HepG2 (cell line): ENCODE results near the gene KRT82. TPM values are rescaled to one million over a fixed set of nuclear protein-coding genes. Genes with fewer than 3 reads are reported as not detected.

Experiments
- ATAC-seq: fragments of 200-7000 bp; cut with Tn5 transposase; 3 replicates; pipeline ENCODE4 v1.9.1; 2020; ENCODE audit warnings: mild to moderate bottlenecking, moderate library complexity
- BruUV-seq: library from RNA; stranded (reverse); fragments of 400-500 nt; replicated peaks from 2 replicates; lab custom pipeline; 2021; lab: Mats Ljungman, UMichigan
- CTCF ChIA-PET: fragments of 300-600 bp; formaldehyde crosslinking; extraction: SDS; loops from one replicate; lab custom pipeline; 2021; ENCODE audit warnings: low total read pairs, inconsistent platforms, low intra/inter-chr PET ratio; lab: Yijun Ruan, JAX
- POLR2A ChIA-PET: fragments of 350-600 bp; sonication (Branson Sonifier 250); formaldehyde crosslinking; loops from one replicate; lab custom pipeline; 2020; ENCODE audit warnings: antibody characterized with exemption, inconsistent platforms; lab: Yijun Ruan, JAX
- DNase-seq: peaks from one replicate; pipeline ENCODE4 v3.0.0-alpha.2; 2015; ENCODE audit warnings: low spot score
- FAIRE-seq: peaks from 3 replicates; lab custom pipeline; 2011; peaks lifted over from hg19 to GRCh38; lab: Jason Lieb, UNC
- H2AFZ ChIP-seq: one replicate; pipeline ENCODE4 v1.6.1; 2011; ENCODE audit warnings: low read length, inconsistent platforms
- H3K27ac ChIP-seq: fragments of 300-600 bp; 3 replicates; pipeline ENCODE4 v1.8.0; 2011; ENCODE audit warnings: mixed run types, mild to moderate bottlenecking, mixed read lengths, low read length, inconsistent platforms; ENCODE audit not compliant: insufficient read depth; ENCODE audit errors: extremely low read length
- H3K27me3 ChIP-seq, 2 experiments: fragments of 200-600 bp in 1 of 2; 2 replicates in 1 of 2; 3 replicates in 1 of 2; pipeline versions ENCODE4 v1.6.0 to v1.8.0; 2011; ENCODE audit warnings: low read length in 2 of 2, mild to moderate bottlenecking in 2 of 2, moderate library complexity in 2 of 2, inconsistent platforms in 1 of 2; ENCODE audit not compliant: insufficient read depth in 2 of 2, control insufficient read depth in 1 of 2
- H3K36me3 ChIP-seq, 2 experiments: fragments of 200-600 bp in 1 of 2; replicated peaks in 1 of 2; 2 replicates in 1 of 2; 3 replicates in 1 of 2; pipeline versions ENCODE4 v1.5.1 to v1.8.0; 2011; ENCODE audit warnings: low read length in 2 of 2, inconsistent platforms in 1 of 2; ENCODE audit not compliant: insufficient read depth in 2 of 2, control insufficient read depth in 1 of 2
- H3K4me1 ChIP-seq: 2 replicates; pipeline ENCODE4 v1.5.1; 2012; ENCODE audit warnings: low read length, inconsistent platforms; ENCODE audit not compliant: insufficient read depth
- H3K4me2 ChIP-seq: 2 replicates; pipeline ENCODE4 v1.6.0; 2011; ENCODE audit warnings: low read depth, low read length, inconsistent platforms
- H3K4me3 ChIP-seq, 3 experiments: fragments of 200-600 bp in 1 of 3; sonication (generic), shearing (Covaris generic) in 1 of 3; replicated peaks in 1 of 3; 2 replicates each; pipeline ENCODE4 v1.5.1; 2011 to 2016; ENCODE audit warnings: low read length in 3 of 3, inconsistent platforms in 2 of 3, low read depth in 2 of 3, mild to moderate bottlenecking in 2 of 3, control low read depth in 1 of 3, mixed read lengths in 1 of 3; ENCODE audit not compliant: insufficient read depth in 1 of 3
- H3K79me2 ChIP-seq: one replicate; pipeline ENCODE4 v1.6.1; 2011; ENCODE audit warnings: low read length, inconsistent platforms; ENCODE audit not compliant: insufficient read depth
- H3K9ac ChIP-seq: 2 replicates; pipeline ENCODE4 v1.6.0; 2011; ENCODE audit warnings: mild to moderate bottlenecking, low read depth, low read length, inconsistent platforms; ENCODE audit not compliant: insufficient read depth
- H3K9me3 ChIP-seq: 2 replicates; pipeline ENCODE4 v1.5.1; 2012; ENCODE audit warnings: mild to moderate bottlenecking, low read length
- H4K20me1 ChIP-seq: 2 replicates; pipeline ENCODE4 v1.6.0; 2011; ENCODE audit warnings: inconsistent platforms, mild to moderate bottlenecking, low read length, moderate library complexity; ENCODE audit not compliant: insufficient read depth
- GLI4 ChIP-seq: sonication (generic); formaldehyde crosslinking; IDR thresholded peaks from 2 replicates; pipeline ENCODE4 v1.5.1; 2020; ENCODE audit warnings: missing genetic modification reagents, mild to moderate bottlenecking, moderate library complexity, borderline replicate concordance
- GPN1 ChIP-seq: sonication (generic); formaldehyde crosslinking; IDR thresholded peaks from 2 replicates; pipeline ENCODE4 v1.5.1; 2020; ENCODE audit warnings: missing genetic modification reagents, borderline replicate concordance
- U2AF2 ChIP-seq: fragments of 200-400 bp; formaldehyde crosslinking; IDR thresholded peaks from 2 replicates; pipeline ENCODE4 v1.6.1; 2017; ENCODE audit warnings: low read depth, mild to moderate bottlenecking, low read length
- ZNF614 ChIP-seq: IDR thresholded peaks from 2 replicates; pipeline ENCODE4 v1.6.1; 2018; ENCODE audit warnings: missing biosample characterization, missing genetic modification reagents, inconsistent platforms, borderline replicate concordance
- ZNF839 ChIP-seq: sonication (generic); formaldehyde crosslinking; IDR thresholded peaks from 2 replicates; pipeline ENCODE4 v1.4.0; 2020; ENCODE audit warnings: missing genetic modification reagents, mild to moderate bottlenecking, borderline replicate concordance
- WGBS: methylation state at CpG from one replicate; pipeline ENCODE4 v1.1.6; 2017; ENCODE audit warnings: low lambda C conversion rate; 5-methylcytosine and 5-hydroxymethylcytosine counted together
- in situ Hi-C: cut with HindIII; loops from 2 replicates; pipeline ENCODE4 v1.10.0; 2017; ENCODE audit warnings: low pct_unique_long_range_greater_than_20kb; ENCODE audit not compliant: extremely low pct_ligation_motif_present
- intact Hi-C: fragments of 100-400 bp; cut with micrococcal nuclease; formaldehyde crosslinking; loops from one replicate; pipeline ENCODE4 v1.10.0; 2022; ENCODE audit not compliant: unreplicated experiment
- polyA plus RNA-seq, 8 experiments: library from polyadenylated mRNA; depleted of rRNA in 3 of 8; stranded (reverse) in 7 of 8; unstranded in 1 of 8; fragments of >200 nt; fragmentation: Illumina TruSeq in 4 of 8; extraction: Trizol in 4 of 8; gene quantifications; 2 replicates each; pipeline versions ENCODE4 v1.2.1 to v1.2.3, GENCODE V29; 2011 to 2016; ENCODE audit warnings: low read depth in 4 of 8, missing spikeins in 1 of 8, mixed read lengths in 1 of 8; ENCODE audit not compliant: insufficient read depth in 1 of 8
- total RNA-seq, 5 experiments: library from RNA; depleted of rRNA; stranded (reverse); fragments of >200 nt; fragmentation: Illumina TruSeq; extraction: Trizol; gene quantifications; 2 replicates each; pipeline ENCODE4 v1.2.3, GENCODE V29; 2016; ENCODE audit warnings: low read depth in 1 of 5
- TF ChIP-seq, protein P1 (sequence below): sonication (generic); formaldehyde crosslinking; IDR thresholded peaks from 2 replicates; pipeline ENCODE4 v1.4.0; 2020; ENCODE audit warnings: missing genetic modification reagents
- TF ChIP-seq, protein P2 (sequence below): sonication (generic); formaldehyde crosslinking; IDR thresholded peaks from 2 replicates; pipeline ENCODE4 v1.5.0; 2020; ENCODE audit warnings: mild to moderate bottlenecking, low read depth, missing genetic modification reagents, borderline replicate concordance
- TF ChIP-seq, protein P3 (sequence below): sonication (generic); formaldehyde crosslinking; IDR thresholded peaks from 2 replicates; pipeline ENCODE4 v1.4.0; 2020; ENCODE audit warnings: missing genetic modification reagents
- TF ChIP-seq, protein P4 (sequence below): sonication (generic); formaldehyde crosslinking; IDR thresholded peaks from 2 replicates; pipeline ENCODE4 v1.5.0; 2020; ENCODE audit warnings: missing genetic modification reagents

KRT82 gene
- total and polyA plus RNA-seq, 2 of the 13 experiments (the other 11 are each of a cell fraction or from before 2014, with no cell fraction given), result not detected

DNA sequence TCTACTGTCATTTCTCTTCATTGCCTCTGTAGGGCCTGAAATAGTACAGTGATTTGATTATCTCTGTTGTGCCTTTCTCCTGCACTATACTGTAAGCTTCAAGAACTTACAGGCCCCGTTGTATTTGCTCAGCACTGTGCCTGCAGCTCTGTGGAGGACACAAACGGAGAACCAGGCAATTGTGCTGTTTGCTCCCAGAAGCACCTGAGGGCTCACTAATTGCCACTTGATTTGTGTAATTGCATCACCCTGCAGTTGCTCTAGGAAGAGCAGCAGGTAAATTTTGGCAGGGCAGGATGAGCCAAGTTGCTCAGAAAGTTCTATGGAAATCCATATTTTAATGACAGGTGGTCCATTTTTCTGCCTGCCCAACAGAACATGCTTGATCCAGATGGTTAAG lies 11.6 kb upstream of the KRT82 start:
- in situ Hi-C loops (no loop called here), intact Hi-C loops (no loop called here)
- 0% methylated on average over 2 of the region's 2 CpGs for WGBS
- DNase-seq (no peak), FAIRE-seq (no peak), ATAC-seq (no peak)
- no TSS peak for BruUV-seq
- POLR2A ChIA-PET, result no interaction called here
- no peak overlapping the region for H3K4me3 ChIP-seq
- H2AFZ ChIP-seq, result no peak overlapping the region
- no peaks in the 10 kb centered on the region for H3K36me3 ChIP-seq
- no peaks in the 10 kb centered on the region for H3K9me3 ChIP-seq
- H3K4me2 ChIP-seq, result no peak overlapping the region
- no peaks in the 10 kb centered on the region for H3K79me2 ChIP-seq
- H3K27ac ChIP-seq, result no peak overlapping the region
- peaks cover 0 to 7% of the 10 kb centered on the region in 2 experiments; a peak in 1 of 5 replicates for H3K27me3 ChIP-seq
- H4K20me1 ChIP-seq, result no peaks in the 10 kb centered on the region
- TF ChIP-seq, protein P1, sequence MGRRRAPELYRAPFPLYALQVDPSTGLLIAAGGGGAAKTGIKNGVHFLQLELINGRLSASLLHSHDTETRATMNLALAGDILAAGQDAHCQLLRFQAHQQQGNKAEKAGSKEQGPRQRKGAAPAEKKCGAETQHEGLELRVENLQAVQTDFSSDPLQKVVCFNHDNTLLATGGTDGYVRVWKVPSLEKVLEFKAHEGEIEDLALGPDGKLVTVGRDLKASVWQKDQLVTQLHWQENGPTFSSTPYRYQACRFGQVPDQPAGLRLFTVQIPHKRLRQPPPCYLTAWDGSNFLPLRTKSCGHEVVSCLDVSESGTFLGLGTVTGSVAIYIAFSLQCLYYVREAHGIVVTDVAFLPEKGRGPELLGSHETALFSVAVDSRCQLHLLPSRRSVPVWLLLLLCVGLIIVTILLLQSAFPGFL (CRISPR knock-in tag), result no peak
- TF ChIP-seq U2AF2, result no peak
- TF ChIP-seq, protein P2, sequence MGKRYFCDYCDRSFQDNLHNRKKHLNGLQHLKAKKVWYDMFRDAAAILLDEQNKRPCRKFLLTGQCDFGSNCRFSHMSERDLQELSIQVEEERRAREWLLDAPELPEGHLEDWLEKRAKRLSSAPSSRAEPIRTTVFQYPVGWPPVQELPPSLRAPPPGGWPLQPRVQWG (CRISPR knock-in tag), result no peak
- H3K9ac ChIP-seq, result no peak overlapping the region
- CTCF ChIA-PET, result no interaction called here
- no peaks in the 10 kb centered on the region for H3K4me1 ChIP-seq

DNA sequence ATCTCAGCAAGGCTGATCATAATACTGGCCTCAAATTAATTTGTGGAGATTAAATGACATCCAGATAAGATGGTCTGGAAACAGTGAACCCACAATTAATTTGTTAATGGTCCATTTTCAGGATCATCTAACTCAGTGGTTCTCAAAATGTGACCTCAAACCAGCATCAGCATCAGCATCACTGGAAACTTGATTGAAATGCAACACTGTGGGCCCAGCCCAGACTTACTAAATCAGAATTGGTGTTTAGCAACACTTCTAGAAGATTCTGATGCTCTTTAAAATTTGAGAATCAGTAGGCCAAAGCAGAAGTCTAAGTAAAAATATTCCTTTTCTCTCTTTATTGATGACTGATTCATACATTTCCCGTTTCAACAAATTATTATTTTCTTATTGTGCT lies 10.7 kb upstream of the KRT82 start:
- no peak for DNase-seq
- ChIA-PET POLR2A (no interaction called here), CTCF (no interaction called here)
- Histone ChIP-seq H3K4me2 (no peak overlapping the region), H3K27me3 (no peaks in the 10 kb centered on the region; a peak in 2 of 5 replicates), H2AFZ (no peak overlapping the region), H3K9ac (no peak overlapping the region), H3K79me2 (no peaks in the 10 kb centered on the region), H3K27ac (no peak overlapping the region), H3K36me3 (no peaks in the 10 kb centered on the region), H3K9me3 (no peaks in the 10 kb centered on the region), H4K20me1 (no peaks in the 10 kb centered on the region), H3K4me1 (no peaks in the 10 kb centered on the region), H3K4me3 (no peak overlapping the region)
- WGBS, result 0% methylated on average over 1 of the region's 1 CpG
- FAIRE-seq, result no peak
- TF ChIP-seq GLI4 (no peak), ZNF614 (CRISPR knock-in tag) (no peak), ZNF839 (CRISPR knock-in tag) (no peak), GPN1 (CRISPR knock-in tag) (no peak)
- TF ChIP-seq, protein P3, sequence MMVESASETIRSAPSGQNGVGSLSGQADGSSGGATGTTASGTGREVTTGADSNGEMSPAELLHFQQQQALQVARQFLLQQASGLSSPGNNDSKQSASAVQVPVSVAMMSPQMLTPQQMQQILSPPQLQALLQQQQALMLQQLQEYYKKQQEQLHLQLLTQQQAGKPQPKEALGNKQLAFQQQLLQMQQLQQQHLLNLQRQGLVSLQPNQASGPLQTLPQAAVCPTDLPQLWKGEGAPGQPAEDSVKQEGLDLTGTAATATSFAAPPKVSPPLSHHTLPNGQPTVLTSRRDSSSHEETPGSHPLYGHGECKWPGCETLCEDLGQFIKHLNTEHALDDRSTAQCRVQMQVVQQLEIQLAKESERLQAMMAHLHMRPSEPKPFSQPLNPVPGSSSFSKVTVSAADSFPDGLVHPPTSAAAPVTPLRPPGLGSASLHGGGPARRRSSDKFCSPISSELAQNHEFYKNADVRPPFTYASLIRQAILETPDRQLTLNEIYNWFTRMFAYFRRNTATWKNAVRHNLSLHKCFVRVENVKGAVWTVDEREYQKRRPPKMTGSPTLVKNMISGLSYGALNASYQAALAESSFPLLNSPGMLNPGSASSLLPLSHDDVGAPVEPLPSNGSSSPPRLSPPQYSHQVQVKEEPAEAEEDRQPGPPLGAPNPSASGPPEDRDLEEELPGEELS (CRISPR knock-in tag), result no peak
- TF ChIP-seq, protein P4, sequence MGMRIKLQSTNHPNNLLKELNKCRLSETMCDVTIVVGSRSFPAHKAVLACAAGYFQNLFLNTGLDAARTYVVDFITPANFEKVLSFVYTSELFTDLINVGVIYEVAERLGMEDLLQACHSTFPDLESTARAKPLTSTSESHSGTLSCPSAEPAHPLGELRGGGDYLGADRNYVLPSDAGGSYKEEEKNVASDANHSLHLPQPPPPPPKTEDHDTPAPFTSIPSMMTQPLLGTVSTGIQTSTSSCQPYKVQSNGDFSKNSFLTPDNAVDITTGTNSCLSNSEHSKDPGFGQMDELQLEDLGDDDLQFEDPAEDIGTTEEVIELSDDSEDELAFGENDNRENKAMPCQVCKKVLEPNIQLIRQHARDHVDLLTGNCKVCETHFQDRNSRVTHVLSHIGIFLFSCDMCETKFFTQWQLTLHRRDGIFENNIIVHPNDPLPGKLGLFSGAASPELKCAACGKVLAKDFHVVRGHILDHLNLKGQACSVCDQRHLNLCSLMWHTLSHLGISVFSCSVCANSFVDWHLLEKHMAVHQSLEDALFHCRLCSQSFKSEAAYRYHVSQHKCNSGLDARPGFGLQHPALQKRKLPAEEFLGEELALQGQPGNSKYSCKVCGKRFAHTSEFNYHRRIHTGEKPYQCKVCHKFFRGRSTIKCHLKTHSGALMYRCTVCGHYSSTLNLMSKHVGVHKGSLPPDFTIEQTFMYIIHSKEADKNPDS (CRISPR knock-in tag), result no peak
- no peak for ATAC-seq
- intact Hi-C loops (no loop called here), in situ Hi-C loops (no loop called here)
- BruUV-seq, result no TSS peak
